Stomach smooth muscle (tissue), 2 donors: ENCODE results near the gene CHST3.

Source experiments
- H3K27ac ChIP-seq: one replicate; pipeline ENCODE4 v1.7.0; 2013; ENCODE audit warnings: mild to moderate bottlenecking, low read length, inconsistent platforms
- H3K27me3 ChIP-seq, 2 donors: one replicate each; pipeline ENCODE4 v1.7.0; 2013; ENCODE audit warnings: low read length in 2 of 2; ENCODE audit not compliant: insufficient read depth in 2 of 2, control insufficient read depth in 1 of 2
- H3K36me3 ChIP-seq, 2 donors: one replicate each; pipeline ENCODE4 v1.7.0; 2013; ENCODE audit warnings: low read length in 2 of 2; ENCODE audit not compliant: control insufficient read depth in 2 of 2, insufficient read depth in 2 of 2
- H3K4me1 ChIP-seq: one replicate; pipeline ENCODE4 v1.7.0; 2013; ENCODE audit warnings: low read length; ENCODE audit not compliant: control insufficient read depth, insufficient read depth
- H3K4me3 ChIP-seq, 2 donors: one replicate each; pipeline ENCODE4 v1.7.0; 2013; ENCODE audit warnings: low read length in 2 of 2
- H3K9ac ChIP-seq, 2 donors: one replicate each; pipeline ENCODE4 v1.7.0; 2013; ENCODE audit warnings: low read length in 2 of 2, mild to moderate bottlenecking in 1 of 2
- H3K9me3 ChIP-seq, 2 donors: one replicate each; pipeline ENCODE4 v1.7.0; 2013; ENCODE audit warnings: low read length in 2 of 2; ENCODE audit not compliant: control insufficient read depth in 2 of 2
- donor health status: healthy.
- donor health status: Pancreatic carcinoma.

CHST3 gene

DNA sequence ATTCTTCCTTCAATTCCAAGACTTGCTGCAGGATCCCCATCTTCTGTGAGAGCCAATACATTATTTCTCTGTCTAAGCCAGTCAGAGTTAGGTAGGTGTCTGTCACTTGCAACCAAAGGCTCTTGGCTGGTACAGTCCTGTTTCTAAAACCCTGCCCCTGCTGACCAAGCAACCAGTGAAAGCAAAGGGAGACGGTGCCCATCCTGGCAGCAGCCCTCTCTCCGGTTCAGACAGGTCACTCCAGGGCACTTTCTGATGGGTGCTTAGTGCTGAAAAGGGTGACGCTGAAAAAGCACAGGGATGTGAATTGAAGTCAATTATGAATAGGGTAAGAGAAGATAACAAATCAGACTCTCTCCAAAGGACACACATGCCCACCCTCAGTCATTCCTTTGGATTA, 86.7 kb downstream of the CHST3 start:
- Histone ChIP-seq H3K4me3 (no peak overlapping the region), H3K4me1 (no peaks in the 10 kb centered on the region), H3K27ac (no peak overlapping the region), H3K9ac (no peak overlapping the region), H3K27me3 (no peaks in the 10 kb centered on the region), H3K36me3 (no peaks in the 10 kb centered on the region), H3K9me3 (peaks cover 0 to 4% of the 10 kb centered on the region in 2 donors)

DNA sequence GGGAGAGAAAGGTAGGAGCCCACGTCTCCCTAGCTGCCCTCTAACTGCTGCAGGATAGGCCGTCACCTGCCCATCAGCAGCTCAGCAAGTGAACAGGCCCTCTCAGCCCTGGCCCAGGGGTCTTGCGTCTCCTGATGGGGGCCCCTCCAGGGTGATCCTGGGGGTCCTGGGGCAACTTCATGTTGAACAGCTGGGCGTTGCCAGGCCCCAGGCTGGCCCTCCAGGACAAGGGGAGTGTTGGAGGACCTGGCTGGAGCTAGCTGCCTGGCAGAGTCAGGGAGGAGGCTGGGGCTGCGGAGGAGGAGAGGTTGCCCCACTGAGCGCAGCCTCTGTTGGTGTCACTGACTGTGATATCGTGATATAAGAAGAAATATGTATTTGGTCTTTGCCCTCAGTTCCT, 89.5 kb downstream of the CHST3 start:
- Histone ChIP-seq H3K9me3 (peaks cover 0 to 4% of the 10 kb centered on the region in 2 donors), H3K4me1 (no peaks in the 10 kb centered on the region), H3K4me3 (no peak overlapping the region), H3K27me3 (no peaks in the 10 kb centered on the region), H3K9ac (no peak overlapping the region), H3K27ac (no peak overlapping the region), H3K36me3 (no peaks in the 10 kb centered on the region)

DNA sequence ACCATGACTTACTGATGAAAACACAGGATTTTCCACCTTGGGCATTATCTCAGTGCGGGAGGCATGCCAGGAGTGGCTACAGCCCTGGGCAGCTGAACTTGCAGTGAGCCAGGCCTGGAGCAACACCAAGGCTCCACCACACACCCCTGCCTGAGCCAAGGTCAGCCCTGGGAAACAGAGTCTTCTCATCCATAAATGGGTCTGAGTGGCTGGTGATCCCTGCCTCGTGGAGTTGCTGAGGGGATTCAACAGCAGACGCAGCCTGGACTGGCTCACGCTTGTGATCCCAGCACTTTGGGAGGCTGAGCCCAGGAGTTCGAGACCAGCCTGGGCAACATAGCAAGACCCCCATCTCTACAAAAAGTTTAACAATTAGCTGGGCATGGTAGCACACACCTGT, 91.9 kb downstream of the CHST3 start:
- H3K4me1 ChIP-seq, result no peaks in the 10 kb centered on the region
- no peaks in the 10 kb centered on the region for H3K9me3 ChIP-seq
- no peak overlapping the region for H3K27ac ChIP-seq
- H3K36me3 ChIP-seq, result no peaks in the 10 kb centered on the region
- no peak overlapping the region for H3K9ac ChIP-seq
- no peak overlapping the region for H3K4me3 ChIP-seq
- no peaks in the 10 kb centered on the region for H3K27me3 ChIP-seq

DNA sequence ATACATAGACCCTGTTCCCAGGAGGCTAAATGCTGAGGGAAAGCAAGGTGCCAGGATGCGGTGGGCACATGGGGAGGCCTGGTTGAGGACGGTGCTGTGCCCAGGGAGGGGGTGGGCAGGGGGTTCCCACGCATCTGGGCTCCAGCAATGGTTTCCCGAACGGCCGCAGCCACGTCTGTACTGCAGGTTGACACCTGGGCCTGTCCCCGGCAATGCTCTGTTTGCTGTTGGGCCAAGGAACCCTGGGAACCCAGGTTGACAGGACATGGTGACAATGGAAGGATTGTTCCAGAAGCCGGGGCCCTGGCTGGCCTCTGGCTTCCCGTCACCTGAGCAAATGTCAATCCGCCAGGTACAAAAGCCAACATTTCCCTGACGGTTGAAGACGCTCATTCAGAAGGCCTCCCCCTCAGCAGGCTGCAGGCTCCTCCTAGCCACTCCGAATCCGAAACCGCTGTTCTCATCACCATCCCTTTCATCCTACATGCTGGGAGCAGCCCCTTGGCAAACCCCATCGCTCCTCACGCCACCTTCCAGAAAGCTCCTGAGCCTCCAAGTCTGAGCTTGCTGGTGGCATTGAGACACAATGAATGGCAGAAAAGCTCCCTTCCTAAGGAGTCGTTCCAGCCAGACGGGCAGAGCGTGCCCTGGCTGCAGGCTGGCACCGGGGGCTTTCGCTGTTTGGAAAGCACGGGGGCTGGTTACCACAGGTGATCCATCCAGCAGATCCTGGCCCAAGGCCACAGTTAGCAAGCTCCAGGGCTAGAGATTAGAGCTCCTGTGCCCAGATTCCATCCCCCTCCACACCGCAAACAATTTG, 92.9 kb downstream of the CHST3 start:
- Histone ChIP-seq H3K9ac (no peak overlapping the region), H3K4me3 (no peak overlapping the region), H3K4me1 (no peaks in the 10 kb centered on the region), H3K27me3 (no peaks in the 10 kb centered on the region), H3K27ac (no peak overlapping the region), H3K9me3 (no peaks in the 10 kb centered on the region), H3K36me3 (no peaks in the 10 kb centered on the region)

DNA sequence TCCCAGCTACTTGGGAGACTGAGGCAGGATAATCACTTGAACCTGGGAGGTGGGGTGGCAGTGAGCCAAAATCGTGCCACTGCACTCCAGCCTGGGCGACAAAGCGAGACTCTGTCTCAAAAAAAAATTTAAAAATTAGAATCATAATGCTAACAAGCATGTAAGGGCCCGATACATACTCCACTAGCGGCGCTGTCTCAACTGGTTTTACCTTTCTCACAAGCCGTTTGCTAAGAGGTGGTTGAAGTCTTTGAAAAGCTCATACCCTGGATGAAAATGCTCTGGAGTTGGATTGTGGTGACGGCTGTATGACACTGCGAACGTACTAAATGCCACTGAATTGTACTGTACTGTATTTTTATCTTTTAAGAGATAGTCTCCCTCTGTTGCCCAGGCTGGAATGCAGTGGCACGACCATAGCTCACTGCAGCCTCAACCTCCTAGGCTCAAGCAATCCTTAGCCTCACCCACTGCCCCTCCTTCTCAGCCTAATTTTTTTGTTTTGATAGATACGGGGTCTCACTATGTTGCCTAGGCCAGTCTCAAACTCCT, 94.2 kb downstream of the CHST3 start:
- Histone ChIP-seq H3K9ac (no peak overlapping the region), H3K36me3 (no peaks in the 10 kb centered on the region), H3K27ac (no peak overlapping the region), H3K9me3 (no peaks in the 10 kb centered on the region), H3K4me1 (no peaks in the 10 kb centered on the region), H3K27me3 (no peaks in the 10 kb centered on the region), H3K4me3 (no peak overlapping the region)

DNA sequence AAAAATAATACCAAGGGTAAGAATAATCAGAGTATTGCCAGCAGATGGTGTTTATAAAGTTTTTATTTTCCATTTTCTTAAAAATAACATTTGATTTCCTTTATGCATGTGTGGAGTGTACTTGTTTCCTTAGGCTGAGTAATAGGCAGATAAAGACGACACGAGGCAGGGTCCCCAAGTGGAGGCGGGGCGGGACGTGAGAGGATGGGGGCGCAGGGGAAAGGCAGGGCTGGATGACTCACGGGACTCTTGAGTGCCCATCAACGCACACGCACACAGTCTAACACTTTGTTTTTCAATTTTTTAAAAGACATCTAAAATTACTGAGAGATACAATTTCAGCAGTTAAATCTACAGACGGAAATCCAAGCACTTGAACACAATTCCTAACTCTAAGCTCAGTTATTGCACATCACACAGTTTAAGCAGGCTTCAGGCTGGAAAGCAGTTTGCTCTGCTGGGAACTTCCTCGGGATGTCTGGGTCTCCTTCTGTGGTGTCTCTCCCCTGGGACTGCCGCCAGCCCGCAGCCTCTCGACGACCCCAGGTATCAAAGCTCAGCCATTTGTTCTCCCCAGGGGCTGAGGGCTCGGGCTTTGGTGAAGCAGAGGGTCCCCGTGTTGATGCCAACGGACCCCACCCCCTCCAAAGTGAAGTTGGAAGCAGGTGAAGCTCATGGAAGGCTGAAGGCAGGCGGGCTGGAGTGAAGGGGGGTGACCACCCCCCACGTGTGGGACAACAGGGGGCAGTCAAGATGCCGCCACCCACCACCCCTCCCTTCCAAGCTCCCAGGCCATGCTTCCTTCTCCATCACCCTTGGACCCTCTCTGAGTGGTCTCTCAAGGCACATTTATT, 95.0 kb downstream of the CHST3 start:
- Histone ChIP-seq H3K9ac (no peak overlapping the region), H3K36me3 (no peaks in the 10 kb centered on the region), H3K4me1 (no peaks in the 10 kb centered on the region), H3K27ac (no peak overlapping the region), H3K27me3 (no peaks in the 10 kb centered on the region), H3K4me3 (no peak overlapping the region), H3K9me3 (no peaks in the 10 kb centered on the region)

DNA sequence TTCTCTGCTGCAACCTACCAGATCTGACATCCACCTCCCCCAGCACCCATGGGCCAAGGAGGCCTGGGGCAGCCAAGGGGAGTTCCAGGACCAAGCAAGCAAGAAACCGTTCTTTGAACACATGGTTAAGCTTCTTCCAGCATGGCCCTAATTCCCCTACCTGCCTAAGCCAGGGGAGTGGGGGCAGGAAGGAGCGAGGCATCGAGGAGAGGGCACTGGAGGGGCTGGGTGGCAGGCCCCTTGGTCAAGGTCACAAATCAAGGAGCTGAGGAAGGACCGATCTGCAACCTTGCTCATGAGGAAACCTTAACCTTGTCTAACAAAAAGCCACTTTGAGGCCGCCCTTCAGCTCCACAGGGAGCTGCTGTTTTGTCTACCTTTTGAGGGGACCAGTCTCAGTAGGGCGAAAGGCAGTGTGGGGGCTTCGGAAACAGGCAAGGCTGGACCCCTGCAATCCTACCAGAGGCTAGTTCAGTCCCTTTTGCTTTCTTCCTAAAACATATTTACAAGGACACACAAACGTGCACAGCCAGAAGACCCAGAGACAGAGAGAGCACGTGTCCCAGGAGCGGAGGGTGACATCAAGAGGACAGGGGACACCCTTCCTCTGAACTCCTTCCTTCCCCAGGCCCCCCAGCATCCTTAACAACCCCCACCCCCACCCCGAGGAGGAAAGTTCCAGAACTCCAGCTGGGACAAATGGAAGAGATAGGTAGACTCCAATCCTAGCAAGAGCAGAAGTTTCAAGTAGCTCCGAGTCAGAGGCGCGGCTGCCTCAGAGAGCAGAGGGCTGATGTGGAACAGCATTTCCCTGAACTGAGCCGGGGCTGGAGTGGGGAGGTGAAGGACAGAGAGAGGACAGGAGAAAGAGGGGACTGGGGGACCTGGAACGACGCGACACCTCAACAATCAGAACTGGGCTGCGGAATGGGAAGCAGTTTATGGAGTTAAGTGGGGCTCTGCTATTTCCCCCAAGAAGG, 95.9 kb downstream of the CHST3 start:
- Histone ChIP-seq H3K27me3 (no peaks in the 10 kb centered on the region), H3K27ac (no peak overlapping the region)

DNA sequence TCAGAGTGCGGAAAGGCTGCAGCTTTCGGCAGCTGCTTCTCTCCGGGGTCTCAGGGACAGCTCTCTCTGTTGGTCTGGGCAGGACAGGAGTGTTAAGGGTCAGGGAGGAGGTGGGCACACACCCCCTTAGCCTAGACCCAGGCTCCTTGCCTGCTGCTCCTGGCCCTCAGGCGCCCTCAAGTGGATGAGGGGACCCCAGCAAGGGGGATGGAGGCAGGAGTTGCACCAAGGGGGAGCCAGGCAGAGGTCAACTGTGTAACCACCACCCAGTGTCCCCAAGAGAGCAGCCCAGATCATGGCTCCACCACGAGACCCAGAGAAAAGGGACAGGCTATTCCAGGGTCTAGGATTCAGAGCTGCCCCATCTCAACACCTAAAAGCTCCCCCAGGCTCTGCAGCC, 97.3 kb downstream of the CHST3 start:
- Histone ChIP-seq H3K4me1 (no peaks in the 10 kb centered on the region), H3K36me3 (no peaks in the 10 kb centered on the region), H3K27ac (no peak overlapping the region), H3K4me3 (no peak overlapping the region), H3K27me3 (no peaks in the 10 kb centered on the region), H3K9me3 (no peaks in the 10 kb centered on the region), H3K9ac (no peak overlapping the region)

More for the DNA sequence above, 95.9 kb downstream of the CHST3 start:
- Histone ChIP-seq H3K4me3 (no peak overlapping the region), H3K36me3 (no peaks in the 10 kb centered on the region), H3K4me1 (no peaks in the 10 kb centered on the region), H3K9me3 (no peaks in the 10 kb centered on the region), H3K9ac (no peak overlapping the region)

DNA sequence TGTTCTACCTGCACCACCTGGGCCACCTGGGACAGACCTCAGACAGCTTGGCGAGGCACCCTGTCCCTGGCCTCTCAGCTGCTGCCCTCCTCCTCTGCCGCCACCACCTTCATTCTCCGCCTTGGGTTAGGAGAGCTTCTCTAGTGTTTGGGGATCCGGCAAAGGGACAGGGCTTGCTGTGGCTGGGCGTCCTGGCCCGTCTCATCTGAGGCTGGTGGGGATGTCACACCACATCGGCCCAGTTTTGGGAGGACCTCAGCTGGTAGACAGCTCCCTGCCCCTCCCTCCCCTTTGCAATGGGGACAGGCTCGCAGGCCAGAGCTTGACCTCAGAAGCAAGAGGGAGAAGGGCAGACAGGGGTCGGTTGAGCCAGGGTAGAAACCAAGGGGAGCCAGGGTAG, 97.7 kb downstream of the CHST3 start:
- no peak overlapping the region for H3K27ac ChIP-seq
- H3K9ac ChIP-seq, result no peak overlapping the region
- no peaks in the 10 kb centered on the region for H3K9me3 ChIP-seq
- H3K27me3 ChIP-seq, result no peaks in the 10 kb centered on the region
- no peak overlapping the region for H3K4me3 ChIP-seq
- no peaks in the 10 kb centered on the region for H3K36me3 ChIP-seq
- no peaks in the 10 kb centered on the region for H3K4me1 ChIP-seq

DNA sequence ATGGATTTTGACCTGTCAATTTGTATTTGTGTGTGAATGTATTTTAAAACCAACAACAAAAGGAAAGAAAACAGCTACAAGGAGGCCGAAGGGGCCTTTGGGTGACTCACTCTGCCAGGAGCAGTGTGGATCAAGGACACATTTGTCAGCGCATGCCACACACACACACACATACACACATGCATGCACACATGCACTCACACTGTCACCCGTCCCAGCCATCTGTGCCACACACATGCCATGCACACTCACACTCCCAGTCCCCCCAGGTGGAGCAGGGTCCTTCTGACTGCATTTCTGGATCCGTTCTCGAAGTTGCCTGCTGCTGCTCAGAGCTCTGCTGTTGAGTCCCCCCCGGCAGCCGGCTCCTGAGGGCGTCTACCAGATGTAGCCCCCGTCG, 98.2 kb downstream of the CHST3 start:
- no peaks in the 10 kb centered on the region for H3K9me3 ChIP-seq
- H3K27me3 ChIP-seq, result no peaks in the 10 kb centered on the region
- no peak overlapping the region for H3K9ac ChIP-seq
- H3K4me1 ChIP-seq, result peaks cover under 1% of the 10 kb centered on the region
- H3K27ac ChIP-seq, result no peak overlapping the region
- no peaks in the 10 kb centered on the region for H3K36me3 ChIP-seq
- H3K4me3 ChIP-seq, result no peak overlapping the region
